Measurements from ENCODE around the gene CDPF1.

GRCh38 chr22:46297151-46297812 lies 47.2 kb upstream of the CDPF1 start:
- TF ChIP-seq, protein P1, sequence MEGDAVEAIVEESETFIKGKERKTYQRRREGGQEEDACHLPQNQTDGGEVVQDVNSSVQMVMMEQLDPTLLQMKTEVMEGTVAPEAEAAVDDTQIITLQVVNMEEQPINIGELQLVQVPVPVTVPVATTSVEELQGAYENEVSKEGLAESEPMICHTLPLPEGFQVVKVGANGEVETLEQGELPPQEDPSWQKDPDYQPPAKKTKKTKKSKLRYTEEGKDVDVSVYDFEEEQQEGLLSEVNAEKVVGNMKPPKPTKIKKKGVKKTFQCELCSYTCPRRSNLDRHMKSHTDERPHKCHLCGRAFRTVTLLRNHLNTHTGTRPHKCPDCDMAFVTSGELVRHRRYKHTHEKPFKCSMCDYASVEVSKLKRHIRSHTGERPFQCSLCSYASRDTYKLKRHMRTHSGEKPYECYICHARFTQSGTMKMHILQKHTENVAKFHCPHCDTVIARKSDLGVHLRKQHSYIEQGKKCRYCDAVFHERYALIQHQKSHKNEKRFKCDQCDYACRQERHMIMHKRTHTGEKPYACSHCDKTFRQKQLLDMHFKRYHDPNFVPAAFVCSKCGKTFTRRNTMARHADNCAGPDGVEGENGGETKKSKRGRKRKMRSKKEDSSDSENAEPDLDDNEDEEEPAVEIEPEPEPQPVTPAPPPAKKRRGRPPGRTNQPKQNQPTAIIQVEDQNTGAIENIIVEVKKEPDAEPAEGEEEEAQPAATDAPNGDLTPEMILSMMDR (IDR thresholded peaks at IDR 0.05 in 8 of 11, conservative IDR thresholded peaks at IDR 0.05 in 3 of 11), result no peak
- TF ChIP-seq POLR2A (IDR thresholded peaks at IDR 0.05) (no peak), POLR2AphosphoS5 (IDR thresholded peaks at IDR 0.05) (no peak)
